ENCODE measurements around the gene PAK6.

Gene PAK6

DNA sequence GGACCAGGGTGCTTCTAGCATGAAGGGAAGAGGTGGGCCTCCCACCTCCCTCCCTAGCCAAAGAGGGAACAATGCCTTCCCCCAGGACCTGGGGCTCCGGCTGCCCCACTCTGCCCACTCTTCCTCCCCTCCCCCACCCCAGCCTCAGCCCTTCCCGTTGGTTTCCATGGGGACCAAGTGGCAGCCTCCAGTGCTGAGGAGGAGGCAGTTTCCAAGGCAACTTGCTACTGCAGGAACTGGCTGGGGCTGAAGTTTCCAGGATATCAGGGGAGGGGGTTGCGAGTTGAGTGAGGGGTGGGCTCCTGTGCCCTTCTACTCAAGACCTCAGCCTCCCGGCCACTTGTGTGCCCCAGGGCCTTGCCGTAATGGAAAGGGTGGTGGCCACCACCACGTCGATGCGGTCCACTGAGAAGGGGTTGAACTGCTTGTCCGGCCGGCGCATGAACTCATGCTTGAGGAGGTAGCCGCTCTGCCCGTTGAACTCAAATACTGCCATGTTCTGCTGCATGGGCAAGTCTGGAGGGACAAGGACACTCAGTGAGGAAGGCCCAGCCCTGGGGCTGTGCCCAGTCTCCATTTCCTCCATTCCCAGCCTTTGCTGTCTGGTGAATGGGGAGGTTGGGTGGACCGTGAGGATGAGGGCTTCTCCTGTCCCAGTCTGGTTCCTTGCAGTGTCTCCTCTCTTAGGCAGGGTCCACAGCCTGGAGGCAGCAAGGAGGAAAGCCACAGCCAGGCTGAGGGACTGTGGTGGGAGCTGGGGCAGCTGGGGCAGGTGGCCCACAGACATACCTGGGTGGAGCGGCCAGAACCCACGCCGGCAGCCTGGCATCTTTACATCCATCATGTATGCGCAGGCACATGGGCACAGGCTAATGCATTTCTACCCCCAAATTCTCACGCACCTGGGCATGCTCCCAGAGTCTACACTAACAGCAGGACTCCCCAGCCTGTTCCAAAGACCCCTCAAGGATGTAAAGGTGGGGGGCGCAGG lies 55.3 kb downstream of the PAK6 start:
- DNase-seq, result no peak

DNA sequence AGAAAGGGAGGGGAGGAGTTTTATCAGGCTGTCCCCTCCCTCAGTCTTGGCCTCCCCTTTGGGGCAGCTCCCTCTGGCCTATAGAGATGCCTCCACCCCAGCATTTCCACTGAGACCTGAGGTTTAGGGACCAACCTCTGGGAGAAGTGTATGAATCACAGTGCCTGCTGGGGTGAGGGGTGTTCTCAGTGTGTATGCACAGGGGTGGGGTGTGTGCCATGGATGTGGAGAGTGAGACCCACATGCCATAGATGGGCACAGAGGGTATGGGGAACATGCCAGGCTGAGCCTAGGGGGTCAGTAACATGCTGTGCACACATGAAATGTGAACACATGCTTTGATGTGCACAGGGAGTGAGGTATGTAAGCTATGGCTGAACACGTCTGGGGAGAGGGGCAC lies 56.4 kb downstream of the PAK6 start:
- DNase-seq, result no peak

DNA sequence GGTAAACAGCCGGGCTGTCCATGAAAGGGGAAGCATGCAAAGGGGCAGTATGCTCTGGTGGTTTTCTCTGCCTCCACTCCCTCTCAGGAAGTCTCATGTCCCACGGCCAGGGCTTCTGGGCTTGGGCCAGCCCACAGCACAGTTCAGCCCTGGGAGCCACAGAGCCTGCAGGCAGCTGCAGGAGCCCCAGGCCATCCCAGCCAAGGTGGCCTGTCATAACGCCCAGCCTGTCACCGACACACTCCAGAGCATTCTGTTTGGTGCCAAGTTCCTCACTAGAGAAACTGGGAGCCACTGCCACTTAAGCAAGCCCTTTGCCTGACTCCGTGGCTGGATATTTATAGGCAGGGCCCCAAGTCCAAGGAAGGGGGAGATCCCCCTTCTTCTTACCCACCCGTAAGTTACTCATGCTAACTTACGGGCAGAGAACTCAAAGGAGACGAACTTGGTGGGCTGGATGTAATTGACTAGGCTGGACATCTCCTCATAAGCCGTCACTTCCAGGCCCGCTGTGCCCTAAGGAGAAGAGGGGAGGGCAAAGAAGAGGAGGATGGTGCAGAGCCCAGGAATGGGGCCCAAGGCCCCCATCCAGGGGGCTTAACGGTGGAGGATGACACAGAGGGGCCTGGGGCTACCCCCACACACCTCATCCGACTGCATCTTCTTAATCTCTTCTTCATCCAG lies 57.2 kb downstream of the PAK6 start:
- no peak for DNase-seq

DNA sequence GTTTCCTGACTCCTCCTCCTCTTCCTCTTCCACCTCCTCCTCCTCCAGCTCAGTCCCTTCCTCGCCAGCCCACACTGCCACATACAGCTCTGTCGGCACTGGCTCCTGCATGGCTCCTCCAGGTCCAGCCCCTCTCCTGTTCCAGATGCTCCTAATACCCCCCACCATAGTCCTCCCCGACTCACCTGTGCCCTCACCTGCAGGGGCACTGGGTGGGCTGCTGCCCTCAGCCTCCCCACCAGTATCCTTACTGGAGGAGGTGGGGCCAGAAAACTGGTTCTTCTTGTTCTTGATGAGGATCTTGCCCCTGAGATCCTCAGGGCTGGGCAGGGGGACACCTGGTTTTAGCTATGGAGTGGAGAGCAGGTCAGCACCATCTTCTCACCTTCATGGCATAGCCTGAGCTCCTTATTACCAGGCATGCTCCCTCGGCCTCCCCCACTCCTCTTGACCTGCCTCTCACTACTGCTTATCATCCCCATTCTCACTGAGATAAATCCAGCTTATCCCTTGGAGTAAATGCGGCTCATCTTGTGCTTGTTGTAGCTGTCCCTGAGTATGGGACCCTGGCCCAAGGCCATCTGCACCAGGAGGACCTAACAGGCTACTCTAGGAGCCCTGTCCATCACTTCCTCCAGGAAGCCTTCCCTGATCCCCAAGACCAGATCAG lies 57.8 kb downstream of the PAK6 start:
- DNase-seq, result no peak

DNA sequence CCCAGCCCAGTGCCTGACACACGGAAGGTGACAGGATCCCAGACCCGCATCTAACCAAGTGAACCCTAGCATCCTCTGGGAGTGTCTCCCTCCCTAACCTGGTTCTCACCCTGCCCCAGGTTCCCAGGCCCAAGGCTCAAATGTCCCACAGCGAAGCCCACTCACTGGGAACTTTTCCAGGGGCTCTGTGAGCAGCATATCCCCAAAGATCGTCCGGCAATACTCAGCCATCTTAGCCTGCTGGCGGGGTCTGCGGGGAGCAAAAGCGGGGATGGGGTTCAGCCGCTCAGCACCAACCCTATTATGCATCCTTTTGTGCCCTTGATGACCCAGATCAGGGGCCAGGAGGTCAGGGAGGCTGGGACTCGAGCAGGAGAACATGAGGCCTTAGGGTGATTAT lies 58.5 kb downstream of the PAK6 start:
- DNase-seq, result no peak

DNA sequence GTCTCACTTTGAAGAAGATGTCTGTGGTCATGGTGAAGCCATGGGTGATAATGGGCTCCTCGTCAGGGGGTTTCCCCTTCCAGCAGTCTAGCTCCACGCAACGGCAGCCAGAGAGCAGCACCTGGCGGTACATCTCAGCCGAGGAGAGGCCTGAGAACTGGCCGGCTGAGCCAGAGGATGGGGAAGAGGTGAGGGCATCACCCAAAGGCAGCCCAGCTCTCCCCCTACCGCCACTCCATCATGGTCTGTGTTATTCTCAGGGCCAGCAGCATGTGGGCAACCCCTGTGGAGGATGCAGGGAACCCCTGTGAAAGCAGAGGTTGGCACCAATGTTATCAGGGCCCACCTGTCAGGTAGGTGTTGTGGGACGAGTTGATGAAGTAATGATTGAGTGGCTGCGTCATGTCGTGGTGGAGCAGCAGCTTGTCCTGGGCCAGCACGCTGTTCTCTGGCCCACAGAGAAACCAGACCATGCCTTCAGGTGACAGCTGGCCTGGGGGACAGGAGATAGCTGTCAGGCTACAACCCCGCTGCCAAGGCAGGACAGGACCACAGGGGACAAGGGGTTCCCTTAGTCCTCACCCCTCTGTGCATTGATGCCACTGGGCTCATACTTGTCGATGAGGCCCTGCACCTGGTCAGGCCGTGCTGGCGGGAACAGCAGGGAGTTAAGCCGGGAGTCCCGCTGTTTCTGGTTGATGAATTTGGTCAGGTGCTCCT lies 59.5 kb downstream of the PAK6 start:
- no peak for DNase-seq

DNA sequence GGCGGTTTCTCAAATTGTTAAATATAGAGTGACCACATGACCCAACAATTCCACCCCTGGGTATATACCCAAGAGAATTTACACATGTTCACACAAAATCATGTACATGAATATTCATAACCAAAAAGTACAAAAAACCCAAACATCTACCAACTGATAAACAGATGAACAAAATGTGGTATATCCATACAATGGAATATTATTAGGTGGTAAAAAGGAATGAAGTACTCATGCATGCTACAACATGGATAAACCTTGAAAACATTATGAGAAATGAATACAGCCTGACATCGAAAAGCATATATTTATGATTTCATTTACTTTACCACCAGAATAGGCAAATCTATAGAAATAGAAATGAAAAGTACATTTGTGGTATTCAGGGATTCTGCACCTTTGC lies 61.5 kb downstream of the PAK6 start:
- no peak for DNase-seq

DNA sequence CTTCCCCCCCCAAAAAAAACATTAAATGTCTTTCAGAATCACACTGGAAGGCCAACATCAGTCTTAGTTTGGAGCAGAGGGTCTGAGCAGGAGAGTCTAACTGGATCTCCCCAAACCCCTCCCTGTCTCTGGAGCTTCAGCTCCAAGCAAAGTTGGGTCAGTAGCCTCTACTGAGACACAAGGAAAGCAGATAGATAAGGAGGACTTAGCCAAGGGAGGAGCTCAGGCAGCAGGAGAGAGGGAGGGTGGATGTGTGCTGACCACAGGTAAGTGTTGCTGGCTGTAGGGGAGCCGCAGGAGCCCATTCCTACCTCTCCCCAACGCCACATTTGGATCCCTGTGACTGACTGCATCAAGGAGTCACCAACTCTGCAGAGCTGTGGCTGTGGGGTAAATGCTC lies 61.9 kb downstream of the PAK6 start:
- no peak for DNase-seq

DNA sequence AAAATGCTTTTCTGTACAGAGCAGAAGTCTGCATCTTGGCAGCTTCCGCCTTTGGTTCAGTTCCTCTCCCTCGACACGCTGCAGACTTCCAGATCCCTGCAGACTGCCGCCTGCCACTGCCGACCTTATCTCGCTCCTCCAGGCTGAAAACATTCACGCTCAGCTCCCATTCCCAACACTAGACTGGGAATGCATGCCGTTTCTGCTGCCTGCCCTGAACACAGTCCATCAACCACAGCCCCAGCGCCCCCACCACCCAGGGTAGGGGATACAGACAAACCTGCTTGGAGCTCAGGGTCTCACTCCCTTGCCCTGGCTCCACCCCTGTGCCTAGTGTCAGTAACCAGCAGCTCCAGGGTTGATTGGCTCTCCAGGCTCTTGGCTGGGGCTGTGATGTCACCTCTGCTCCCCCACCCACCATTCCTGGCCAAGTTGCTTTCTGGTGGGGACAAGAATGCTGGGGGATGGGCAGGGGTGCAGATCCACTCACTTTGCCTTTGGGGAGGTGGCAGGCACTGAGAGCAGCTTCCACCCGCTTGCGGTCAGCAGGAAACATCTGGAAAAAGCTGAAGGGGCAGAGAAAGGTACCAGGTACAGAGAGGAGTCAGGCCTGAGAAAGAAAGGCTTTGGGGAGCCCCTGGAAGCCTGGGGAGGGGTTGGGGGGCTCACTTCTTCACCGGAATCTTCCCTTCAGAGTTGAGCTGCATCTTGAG lies 62.8 kb downstream of the PAK6 start:
- no peak for DNase-seq

DNA sequence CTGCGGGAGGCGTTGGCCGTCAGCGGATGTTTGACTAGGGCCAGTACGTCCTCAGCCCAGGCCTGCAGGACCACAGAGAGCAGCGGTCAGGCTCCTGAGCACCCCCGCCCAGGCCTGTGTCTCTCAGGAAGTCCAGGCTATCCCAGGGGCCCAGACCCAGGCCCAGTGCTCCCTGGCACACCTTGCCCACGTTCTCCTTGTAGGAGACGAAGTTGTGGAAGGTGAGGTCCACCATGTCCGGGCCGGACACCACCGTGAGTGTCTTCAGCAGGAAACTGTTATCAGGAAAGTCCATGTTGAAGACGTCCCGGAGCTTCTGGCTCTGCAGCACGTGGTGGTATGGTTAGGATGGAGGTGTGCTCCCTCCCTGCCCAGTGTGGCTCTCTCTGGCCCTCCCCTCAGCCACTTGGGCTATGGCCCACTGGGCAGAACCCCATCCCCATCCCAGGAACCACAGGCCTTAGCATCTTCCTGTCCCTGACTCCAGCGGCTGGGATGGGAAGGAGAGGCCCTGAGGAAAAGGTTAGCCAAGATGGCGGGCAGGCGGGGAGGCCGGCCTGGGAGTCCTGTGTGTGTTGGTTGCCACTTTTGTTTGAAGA lies 63.5 kb downstream of the PAK6 start:
- no peak for DNase-seq

DNA sequence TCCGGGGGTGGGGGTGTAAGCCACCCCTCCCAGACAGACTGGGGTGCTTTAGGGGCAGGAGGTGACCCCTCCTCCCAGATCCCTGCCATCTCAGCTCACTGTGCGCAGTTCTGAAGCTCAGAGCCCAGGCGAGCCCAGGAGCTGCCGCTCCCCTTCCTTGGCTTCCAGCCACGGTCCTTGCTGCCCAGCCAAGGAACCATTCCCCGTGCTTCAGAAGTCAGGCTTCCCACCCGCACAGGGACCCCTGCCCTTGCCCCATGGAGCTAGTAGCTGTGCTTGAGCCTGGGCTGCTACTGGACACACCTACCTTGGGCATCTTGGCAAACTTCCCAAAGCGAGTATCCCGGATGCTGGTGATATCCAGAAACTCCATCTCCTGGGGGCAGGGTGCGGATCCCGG lies 64.1 kb downstream of the PAK6 start:
- DNase-seq, result no peak

DNA sequence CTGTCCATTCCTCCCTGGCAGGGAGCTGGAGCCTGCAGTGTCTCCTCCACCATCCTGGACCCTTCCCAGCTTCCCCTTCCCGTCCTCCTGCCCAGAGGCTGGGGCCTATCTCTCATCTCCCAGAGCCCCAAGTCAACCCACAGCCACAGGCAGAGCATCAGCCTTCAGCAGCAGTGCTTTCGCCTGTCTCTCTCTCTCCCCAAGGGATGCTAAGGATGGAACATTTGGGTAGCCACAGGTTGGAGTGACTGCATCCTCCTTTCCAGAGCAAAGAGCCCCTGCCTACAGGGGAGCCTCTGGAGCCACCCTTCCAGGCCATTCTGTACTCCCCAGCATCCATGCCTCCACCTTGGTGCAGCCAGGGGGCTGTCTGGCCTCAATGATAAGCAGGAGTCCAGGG lies 64.7 kb downstream of the PAK6 start:
- no peak for DNase-seq

DNA sequence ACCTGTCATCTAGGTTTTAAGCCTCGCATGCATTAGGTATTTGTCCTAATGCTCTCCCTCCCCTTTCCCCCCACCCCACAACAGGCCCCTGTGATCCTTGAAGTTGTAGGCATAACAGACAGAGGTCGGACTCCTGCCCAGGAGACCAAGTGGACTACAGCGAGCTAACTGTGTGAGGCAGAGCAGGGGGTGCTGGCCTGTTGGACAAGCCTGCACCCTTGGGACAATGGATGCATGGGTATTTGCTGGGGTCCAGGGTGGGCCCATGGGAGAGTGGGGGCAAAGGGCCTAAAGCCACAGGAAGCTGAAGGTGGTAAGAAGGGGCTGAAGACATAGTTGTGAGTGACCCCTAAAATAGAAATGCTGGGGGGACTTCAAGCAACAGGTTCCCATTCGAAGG lies 66.4 kb downstream of the PAK6 start:
- DNase-seq, result no peak

DNA sequence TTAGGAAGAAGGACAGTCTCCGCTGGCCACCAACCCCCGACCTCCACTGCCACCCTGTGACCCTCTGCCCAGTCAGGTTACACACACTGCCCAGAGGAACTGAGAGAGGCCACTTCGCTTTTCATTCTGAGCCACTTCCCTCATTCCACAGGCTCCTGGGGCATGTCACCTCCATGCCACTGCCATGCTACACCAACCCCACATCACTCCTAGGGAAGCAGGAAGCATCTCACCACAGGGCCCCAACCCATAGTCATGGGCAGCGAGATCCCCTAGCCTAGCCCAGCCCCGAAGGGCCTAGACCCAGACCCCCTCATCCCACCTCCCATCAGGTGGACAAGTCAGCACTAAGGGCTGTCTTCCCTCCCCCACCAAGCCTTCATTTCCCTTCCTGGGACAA lies 67.5 kb downstream of the PAK6 start:
- DNase-seq, result no peak

DNA sequence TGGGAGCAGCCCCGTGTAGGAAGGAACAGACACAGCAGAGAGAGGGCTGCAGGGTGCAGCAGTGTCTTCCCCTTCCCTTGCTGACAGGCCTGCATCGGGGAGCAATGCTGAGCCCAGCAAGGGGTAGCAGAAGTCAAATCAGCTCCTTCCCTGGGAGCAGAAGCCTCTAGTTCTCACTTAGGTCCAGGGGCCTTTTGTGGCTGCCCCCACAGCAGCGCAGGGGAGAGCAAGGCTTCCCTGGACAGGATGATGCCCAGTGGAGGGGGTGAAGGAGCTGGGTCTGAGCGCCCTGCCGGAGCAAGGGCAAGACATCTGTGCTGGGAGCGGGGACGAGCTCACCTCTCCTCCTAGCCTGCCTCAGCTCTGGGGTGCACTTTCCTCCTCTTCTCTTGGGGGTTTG lies 68.0 kb downstream of the PAK6 start:
- DNase-seq, result no peak

DNA sequence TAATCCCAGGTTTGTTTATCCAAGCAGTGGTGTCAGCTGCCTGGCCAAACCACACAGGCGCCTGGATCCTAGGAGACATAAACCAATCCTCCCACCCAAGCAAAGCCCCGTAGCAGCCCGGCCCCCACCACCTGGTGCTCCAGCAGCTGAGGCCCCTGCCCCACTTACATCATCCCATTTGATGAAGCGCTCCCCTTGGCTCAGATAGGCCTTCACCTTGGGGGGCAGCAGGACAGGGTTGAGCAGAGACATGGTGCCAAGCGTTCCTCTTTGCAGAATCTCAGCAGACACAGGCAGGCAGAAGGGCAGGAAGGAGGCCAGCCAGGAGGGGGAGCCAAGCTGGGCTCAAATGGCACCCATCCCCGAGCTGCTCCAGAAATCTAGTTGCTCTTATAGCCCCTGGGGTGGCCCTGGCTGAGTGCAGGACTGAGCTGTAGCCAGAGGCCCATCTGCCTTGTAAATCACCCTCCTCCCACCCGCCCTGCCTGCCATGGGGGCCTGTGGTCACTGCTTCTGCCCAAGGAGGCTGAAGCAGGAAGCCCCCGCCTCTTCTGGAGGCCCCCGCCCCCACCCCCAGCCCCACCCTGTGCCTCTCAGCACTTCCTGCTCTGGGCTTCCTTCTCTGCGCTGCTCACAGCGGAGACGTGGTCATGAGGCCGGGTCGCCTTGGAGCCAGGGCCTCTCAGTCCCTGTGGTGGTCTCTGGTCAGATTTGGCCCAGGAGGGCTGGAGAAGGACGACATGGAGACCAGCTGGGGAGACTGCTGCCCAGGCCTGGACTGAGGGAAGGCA lies 68.8 kb downstream of the PAK6 start, which contains the start of gene PLCB2:
Gene PLCB2, minus strand, starts transcription at position 515 of the 791 bp plus-strand sequence. Its CDS starts 263 bp downstream, at position 252.
- DNase-seq, result peak; percentile 61

DNA sequence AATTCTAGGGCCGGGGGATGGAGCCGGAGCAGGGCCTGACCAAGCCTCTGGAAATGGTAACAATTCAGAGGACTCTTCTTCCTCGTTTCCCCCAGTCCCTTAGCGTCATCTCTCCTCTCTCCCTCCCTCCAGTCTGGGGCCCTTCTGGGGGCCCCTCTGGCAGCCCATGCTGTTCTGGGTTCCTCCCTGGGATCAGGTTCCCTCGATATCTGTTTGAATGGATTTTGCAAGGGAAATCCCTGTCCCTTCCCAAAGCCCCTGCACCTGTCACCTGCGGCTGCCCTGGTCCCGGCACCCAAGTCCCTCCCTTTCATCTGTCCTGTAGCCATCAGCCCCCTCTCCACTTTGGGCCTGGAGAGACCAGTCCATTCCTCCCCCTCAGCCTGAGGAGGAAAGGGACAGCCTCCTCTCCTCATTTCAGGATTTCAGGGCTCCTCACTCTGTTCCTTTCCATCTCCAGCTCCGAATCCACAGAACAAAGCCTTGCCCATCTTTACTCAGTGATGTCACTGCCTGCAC lies 70.5 kb downstream of the PAK6 start:
- no peak for DNase-seq

DNA sequence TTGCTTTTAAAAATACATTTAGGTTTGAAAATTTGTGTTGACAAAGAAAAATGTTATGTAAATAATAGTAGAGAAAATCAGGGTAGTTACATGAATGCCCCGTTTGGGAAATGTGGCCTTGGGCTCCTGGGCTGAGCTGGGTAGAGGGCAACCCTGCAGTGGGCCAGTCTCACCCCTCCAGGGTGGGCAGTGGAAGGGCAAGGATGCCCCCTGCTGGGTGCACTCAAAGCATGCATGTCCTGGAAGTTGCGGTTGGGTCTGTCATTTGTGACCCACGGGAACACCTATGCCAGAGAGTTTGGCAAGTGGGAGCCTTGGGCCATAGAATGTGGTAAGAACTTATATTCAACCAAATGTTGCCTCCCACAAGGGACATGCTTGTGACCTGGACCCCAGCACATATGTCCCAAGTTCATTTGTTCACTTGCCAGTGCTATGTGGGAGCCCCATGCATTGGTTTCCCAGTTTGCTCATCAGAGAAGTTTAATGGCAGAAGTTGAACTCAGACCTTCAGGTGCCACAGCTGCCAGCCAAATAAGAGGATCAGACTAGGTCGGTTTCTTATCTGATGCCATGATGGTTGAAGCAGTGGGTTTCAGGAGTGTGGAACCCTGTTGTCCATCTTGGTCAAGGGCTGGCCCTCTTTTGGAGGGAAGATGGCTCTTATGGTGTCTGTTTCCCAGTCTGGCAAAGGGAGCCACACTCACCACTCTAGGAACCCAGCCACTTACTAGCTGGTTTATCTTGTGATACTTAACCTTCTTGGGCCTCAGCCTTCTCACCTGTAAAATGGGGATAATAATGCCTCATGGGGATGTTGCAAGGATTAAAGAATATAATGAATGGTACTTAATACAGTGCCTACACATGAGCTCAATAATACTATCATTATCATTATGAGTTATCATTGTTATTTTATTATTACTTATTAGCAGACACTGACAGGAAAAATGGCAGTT lies 71.4 kb downstream of the PAK6 start:
- peak; percentile 58 for DNase-seq

DNA sequence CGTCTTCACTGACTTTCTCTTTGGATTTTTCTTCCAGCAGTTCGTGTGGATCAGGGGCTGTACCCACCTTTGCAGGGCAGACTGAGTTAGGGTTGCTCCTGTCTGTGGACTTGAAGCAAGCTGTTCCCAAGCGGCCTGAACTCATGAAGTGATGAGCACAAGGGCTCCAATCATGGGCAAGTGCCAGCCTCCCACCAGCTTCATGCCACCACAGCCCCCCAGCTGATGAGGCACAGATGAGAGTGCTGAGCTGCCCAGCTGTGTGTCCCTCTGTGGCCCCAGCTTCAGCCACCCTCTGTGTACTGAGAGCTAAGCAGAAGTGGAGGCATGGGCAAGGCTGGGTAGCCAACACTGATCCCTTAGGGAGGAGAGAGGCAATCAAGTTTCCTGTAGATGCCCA lies 72.1 kb downstream of the PAK6 start:
- no peak for DNase-seq
